Measurements from ENCODE around the gene TNFRSF14.

The TNFRSF14 gene

GRCh38 chr1:2591581-2592261 lies 35.5 kb downstream of the TNFRSF14 start:
- H3K9ac ChIP-seq (ENCODE audit: low read length): no peak overlapping the region
- no peaks in the 10 kb centered on the region for H3K9me3 ChIP-seq (ENCODE audit: control insufficient read depth, low read length)
- peaks cover 41% of the 10 kb centered on the region for H3K4me1 ChIP-seq (ENCODE audit: control insufficient read depth, insufficient read depth, low read length)
- H3K27me3 ChIP-seq (ENCODE audit: control insufficient read depth, insufficient read depth, low read length): peaks cover 4% of the 10 kb centered on the region
- H3K36me3 ChIP-seq (ENCODE audit: control insufficient read depth, insufficient read depth, low read length): no peaks in the 10 kb centered on the region
- no peak overlapping the region for H3K4me3 ChIP-seq (ENCODE audit: low read length)

DNA sequence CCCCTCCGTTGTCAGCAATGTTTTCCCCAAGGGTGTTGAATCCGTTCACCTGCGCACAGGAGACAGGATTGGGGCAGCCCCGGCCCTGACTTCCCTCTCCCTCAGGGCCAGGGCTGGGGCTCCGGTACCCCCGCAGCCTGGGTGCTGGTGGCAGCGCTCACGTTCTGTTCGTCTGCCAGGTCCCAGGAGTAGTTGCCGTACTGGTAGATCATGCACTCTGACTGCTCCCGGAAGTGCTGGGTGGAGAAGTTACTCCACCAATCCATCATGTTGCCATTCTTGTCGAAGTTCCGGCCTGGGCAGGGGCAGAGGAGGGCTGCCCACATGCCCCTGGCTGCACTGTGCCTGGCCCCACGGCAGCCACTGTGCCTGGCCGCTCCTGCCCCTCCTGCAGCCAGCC lies 36.5 kb downstream of the TNFRSF14 start:
- H3K9ac ChIP-seq (ENCODE audit: low read length): peak overlapping the region; percentile 65
- peaks cover 4% of the 10 kb centered on the region for H3K27me3 ChIP-seq (ENCODE audit: control insufficient read depth, insufficient read depth, low read length)
- no peaks in the 10 kb centered on the region for H3K36me3 ChIP-seq (ENCODE audit: control insufficient read depth, insufficient read depth, low read length)
- peaks cover 38% of the 10 kb centered on the region for H3K4me1 ChIP-seq (ENCODE audit: control insufficient read depth, insufficient read depth, low read length)
- H3K9me3 ChIP-seq (ENCODE audit: control insufficient read depth, low read length): no peaks in the 10 kb centered on the region
- H3K4me3 ChIP-seq (ENCODE audit: low read length): peak overlapping the region; percentile 63

- H3K9ac ChIP-seq (ENCODE audit: low read length): peak overlapping the region; percentile 65
- H3K4me3 ChIP-seq (ENCODE audit: low read length): peak overlapping the region; percentile 63
- H3K9me3 ChIP-seq (ENCODE audit: control insufficient read depth, low read length): no peaks in the 10 kb centered on the region
- no peaks in the 10 kb centered on the region for H3K36me3 ChIP-seq (ENCODE audit: control insufficient read depth, insufficient read depth, low read length)
- H3K27me3 ChIP-seq (ENCODE audit: control insufficient read depth, insufficient read depth, low read length): peaks cover 4% of the 10 kb centered on the region
- H3K4me1 ChIP-seq (ENCODE audit: control insufficient read depth, insufficient read depth, low read length): peaks cover 31% of the 10 kb centered on the region
Measured at GRCh38 chr1:2593251-2593878, 37.2 kb downstream of the TNFRSF14 start.

DNA sequence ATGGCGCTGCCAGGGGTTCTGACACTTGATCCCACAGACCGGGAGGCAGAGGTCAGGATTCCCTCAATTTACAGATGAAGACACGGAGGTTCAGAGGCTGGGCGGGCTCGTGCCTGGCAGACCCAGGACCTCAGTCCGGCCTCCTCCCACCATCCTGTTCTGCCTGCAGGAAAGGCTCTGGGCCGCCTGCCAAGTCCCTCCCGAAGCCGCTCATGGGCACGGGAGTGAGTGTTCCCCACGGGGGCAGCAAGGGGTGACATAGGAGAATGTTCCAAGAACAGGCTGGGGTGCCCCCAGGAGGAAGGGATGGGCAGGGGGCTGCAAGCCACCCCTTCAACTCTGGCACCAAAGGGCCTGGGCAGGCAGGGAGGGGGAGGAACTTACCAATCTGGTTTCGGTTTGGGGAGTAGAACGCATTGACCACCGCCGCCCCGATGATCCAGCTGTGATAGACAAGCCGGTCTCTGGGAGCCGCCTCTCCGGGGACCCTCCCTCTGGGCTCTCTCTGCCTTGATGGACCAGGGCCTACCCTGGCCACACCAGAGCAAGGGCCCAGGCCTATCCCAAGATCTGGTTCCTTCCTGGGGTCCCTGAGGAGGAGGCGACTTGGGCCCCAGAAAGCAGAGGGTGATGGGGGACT lies 38.0 kb downstream of the TNFRSF14 start:
- H3K9me3 ChIP-seq (ENCODE audit: control insufficient read depth, low read length): no peaks in the 10 kb centered on the region
- peak overlapping the region; percentile 65 for H3K9ac ChIP-seq (ENCODE audit: low read length)
- H3K4me3 ChIP-seq (ENCODE audit: low read length): peak overlapping the region; percentile 36
- peaks cover 28% of the 10 kb centered on the region for H3K4me1 ChIP-seq (ENCODE audit: control insufficient read depth, insufficient read depth, low read length)
- H3K27me3 ChIP-seq (ENCODE audit: control insufficient read depth, insufficient read depth, low read length): peaks cover 4% of the 10 kb centered on the region
- no peaks in the 10 kb centered on the region for H3K36me3 ChIP-seq (ENCODE audit: control insufficient read depth, insufficient read depth, low read length)

GRCh38 chr1:2594641-2595131 lies 38.5 kb downstream of the TNFRSF14 start:
- no peaks in the 10 kb centered on the region for H3K36me3 ChIP-seq (ENCODE audit: control insufficient read depth, insufficient read depth, low read length)
- H3K9me3 ChIP-seq (ENCODE audit: control insufficient read depth, low read length): no peaks in the 10 kb centered on the region
- H3K4me1 ChIP-seq (ENCODE audit: control insufficient read depth, insufficient read depth, low read length): peaks cover 28% of the 10 kb centered on the region
- H3K27me3 ChIP-seq (ENCODE audit: control insufficient read depth, insufficient read depth, low read length): peaks cover 4% of the 10 kb centered on the region
- peak overlapping the region; percentile 65 for H3K9ac ChIP-seq (ENCODE audit: low read length)
- no peak overlapping the region for H3K4me3 ChIP-seq (ENCODE audit: low read length)

DNA sequence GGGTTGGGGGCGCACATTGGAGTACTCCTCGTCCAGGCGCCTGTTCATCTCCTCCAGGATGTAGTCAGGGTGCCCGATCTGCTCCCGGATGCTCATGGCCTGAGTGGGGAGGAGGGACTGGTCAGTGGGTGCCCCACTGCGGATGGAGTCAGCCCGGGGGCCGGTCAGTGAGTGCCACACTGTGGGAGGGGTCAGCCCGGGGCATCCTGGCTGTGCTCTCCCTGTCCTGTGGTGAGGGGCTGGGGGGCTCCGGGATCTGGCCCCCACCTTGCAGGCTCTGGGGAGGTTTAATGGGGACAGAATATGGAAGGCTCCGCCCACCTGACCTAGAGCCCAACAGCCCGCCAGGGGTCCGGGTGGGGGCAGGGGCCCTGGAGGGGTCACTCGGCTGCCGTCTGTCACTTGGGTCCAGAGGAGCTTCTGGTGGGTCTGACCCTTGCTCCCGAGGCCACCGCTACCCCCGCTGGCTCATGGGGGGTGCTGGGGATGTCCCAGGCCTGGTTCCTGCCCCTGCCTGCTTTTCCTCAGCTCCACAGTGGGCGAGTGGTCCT lies 39.2 kb downstream of the TNFRSF14 start:
- Histone ChIP-seq H3K27me3 (ENCODE audit: control insufficient read depth, insufficient read depth, low read length) (peaks cover 4% of the 10 kb centered on the region), H3K9ac (ENCODE audit: low read length) (no peak overlapping the region), H3K9me3 (ENCODE audit: control insufficient read depth, low read length) (no peaks in the 10 kb centered on the region), H3K36me3 (ENCODE audit: control insufficient read depth, insufficient read depth, low read length) (no peaks in the 10 kb centered on the region), H3K4me1 (ENCODE audit: control insufficient read depth, insufficient read depth, low read length) (peaks cover 28% of the 10 kb centered on the region), H3K4me3 (ENCODE audit: low read length) (no peak overlapping the region)

DNA sequence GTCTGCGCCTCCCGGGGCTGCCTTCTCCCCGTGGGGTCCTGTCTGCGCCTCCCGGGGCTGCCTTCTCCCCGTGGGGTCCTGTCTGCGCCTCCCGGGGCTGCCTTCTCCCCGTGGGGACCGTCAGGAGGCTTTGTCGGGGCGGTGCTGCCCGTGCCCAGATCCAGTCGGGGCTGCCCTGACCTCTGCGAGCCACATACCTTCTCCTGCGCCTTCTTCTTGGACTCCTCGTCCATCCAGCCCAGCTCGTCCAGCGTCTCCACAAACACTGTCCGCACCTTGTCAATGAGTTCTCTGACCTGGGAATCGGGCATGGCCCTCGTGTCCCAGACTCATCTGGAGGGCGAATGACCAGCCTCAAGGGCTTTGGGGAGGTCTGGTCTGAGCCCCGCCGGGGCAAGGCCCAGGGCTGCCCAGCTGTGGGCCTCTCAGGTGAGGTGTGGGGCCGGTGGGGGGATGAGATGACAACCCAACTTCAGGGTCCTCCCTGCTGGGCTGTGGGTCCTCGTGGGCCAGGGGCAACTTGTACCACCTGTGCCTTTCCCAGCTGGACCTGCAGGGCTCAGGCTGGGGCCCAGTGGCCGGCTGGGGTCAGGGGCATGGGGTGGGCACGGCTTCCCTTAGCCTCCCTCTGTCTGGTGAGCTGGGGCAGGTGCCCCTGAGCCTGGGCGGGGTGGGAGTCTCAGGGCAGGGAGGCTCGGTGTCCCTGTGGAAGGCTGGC lies 39.8 kb downstream of the TNFRSF14 start:
- no peaks in the 10 kb centered on the region for H3K36me3 ChIP-seq (ENCODE audit: control insufficient read depth, insufficient read depth, low read length)
- H3K9me3 ChIP-seq (ENCODE audit: control insufficient read depth, low read length): no peaks in the 10 kb centered on the region
- no peak overlapping the region for H3K4me3 ChIP-seq (ENCODE audit: low read length)
- no peak overlapping the region for H3K9ac ChIP-seq (ENCODE audit: low read length)
- peaks cover 28% of the 10 kb centered on the region for H3K4me1 ChIP-seq (ENCODE audit: control insufficient read depth, insufficient read depth, low read length)
- peaks cover 4% of the 10 kb centered on the region for H3K27me3 ChIP-seq (ENCODE audit: control insufficient read depth, insufficient read depth, low read length)

DNA sequence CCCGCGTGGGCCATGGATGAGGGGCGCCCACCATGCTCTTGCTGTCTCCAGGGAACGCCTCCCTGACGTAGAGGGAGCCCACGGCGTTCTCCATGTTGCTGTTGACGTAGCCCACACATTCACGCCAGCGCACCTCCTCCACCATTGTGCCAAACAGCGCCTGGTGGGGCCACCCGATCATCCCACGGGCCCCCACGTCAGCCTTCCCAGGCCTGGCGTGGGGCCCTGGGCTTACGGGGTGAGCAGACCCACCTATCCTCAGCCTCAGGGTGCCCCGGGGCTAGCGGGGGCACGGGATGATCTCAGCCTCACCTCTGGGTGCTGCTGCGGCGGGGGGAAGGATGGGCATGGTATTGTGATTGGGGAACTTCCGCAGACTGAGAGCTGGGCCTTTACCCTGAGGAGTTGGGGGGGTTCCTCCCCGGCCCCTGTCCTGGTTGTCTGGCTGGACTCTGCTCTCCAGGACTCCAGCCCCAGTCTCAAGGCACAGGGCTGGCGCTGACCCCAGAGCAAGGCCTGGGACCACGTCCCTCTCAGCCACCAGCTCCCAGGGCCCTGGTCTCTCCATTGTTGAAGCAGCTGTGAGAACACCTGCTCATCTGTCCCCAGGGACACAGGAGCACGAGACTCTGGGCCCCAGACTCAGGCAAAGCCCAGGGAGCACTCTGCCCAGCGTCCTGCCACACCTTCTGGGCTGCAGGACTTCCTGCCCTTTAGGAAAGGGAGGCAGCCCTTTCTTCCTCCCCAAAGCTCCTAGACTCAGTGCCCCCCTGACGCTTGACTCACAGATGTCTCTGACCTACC lies 40.6 kb downstream of the TNFRSF14 start:
- Histone ChIP-seq H3K9me3 (ENCODE audit: control insufficient read depth, low read length) (no peaks in the 10 kb centered on the region), H3K9ac (ENCODE audit: low read length) (no peak overlapping the region), H3K4me3 (ENCODE audit: low read length) (no peak overlapping the region), H3K36me3 (ENCODE audit: control insufficient read depth, insufficient read depth, low read length) (no peaks in the 10 kb centered on the region), H3K4me1 (ENCODE audit: control insufficient read depth, insufficient read depth, low read length) (peaks cover 25% of the 10 kb centered on the region), H3K27me3 (ENCODE audit: control insufficient read depth, insufficient read depth, low read length) (peaks cover 4% of the 10 kb centered on the region)

DNA sequence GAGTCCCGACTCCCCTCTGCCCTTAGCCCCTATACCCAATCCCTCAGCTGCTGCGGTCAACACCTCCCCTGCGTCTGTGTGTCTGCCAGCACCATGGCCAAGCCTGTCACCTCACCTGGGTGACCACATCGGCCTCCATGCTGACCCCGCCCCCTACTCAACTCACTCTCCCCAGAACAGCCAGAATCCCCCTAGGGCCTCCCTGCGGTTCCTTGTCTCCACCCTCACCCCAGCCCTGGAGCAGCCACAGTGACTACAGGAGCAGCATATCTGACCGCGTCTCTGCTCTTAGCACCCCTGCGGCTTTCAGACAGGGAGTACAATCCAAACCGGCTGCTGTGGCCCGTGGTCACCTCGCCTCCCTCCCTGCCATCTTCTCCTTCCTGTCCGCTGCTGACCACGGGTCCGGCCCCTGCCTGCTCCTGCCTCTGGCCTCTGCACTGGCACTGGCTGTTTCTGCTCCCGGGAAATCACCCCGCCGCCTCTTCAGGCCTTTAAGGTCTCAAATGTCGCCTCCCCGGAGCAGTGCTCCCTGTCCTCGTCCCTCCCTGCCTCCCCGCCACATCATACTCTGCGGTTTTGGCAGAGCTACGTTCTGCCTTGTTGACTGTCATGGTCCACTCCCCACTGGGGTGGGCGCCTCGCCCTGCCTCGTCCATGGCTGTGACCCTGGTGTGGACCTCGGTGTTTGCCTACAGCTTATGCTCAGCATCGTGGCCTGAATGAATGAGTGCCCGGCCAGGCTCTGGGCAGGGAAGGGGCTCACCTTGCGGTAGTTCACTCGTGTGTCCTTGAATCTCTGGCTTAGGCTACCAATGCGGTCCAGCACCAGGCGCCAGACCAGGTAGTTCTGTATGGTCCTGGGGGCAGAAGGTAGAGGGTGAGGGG lies 41.5 kb downstream of the TNFRSF14 start:
- Histone ChIP-seq H3K36me3 (ENCODE audit: control insufficient read depth, insufficient read depth, low read length) (no peaks in the 10 kb centered on the region), H3K9ac (ENCODE audit: low read length) (no peak overlapping the region), H3K9me3 (ENCODE audit: control insufficient read depth, low read length) (no peaks in the 10 kb centered on the region), H3K27me3 (ENCODE audit: control insufficient read depth, insufficient read depth, low read length) (peaks cover 4% of the 10 kb centered on the region), H3K4me1 (ENCODE audit: control insufficient read depth, insufficient read depth, low read length) (peaks cover 19% of the 10 kb centered on the region), H3K4me3 (ENCODE audit: low read length) (no peak overlapping the region)

- Histone ChIP-seq H3K4me3 (ENCODE audit: low read length) (no peak overlapping the region), H3K4me1 (ENCODE audit: control insufficient read depth, insufficient read depth, low read length) (peaks cover 12% of the 10 kb centered on the region), H3K27me3 (ENCODE audit: control insufficient read depth, insufficient read depth, low read length) (peaks cover 3% of the 10 kb centered on the region), H3K9ac (ENCODE audit: low read length) (no peak overlapping the region), H3K36me3 (ENCODE audit: control insufficient read depth, insufficient read depth, low read length) (no peaks in the 10 kb centered on the region), H3K9me3 (ENCODE audit: control insufficient read depth, low read length) (no peaks in the 10 kb centered on the region)
Measured at GRCh38 chr1:2598329-2598931, 42.3 kb downstream of the TNFRSF14 start.
